ENCODE data around the gene MACF1. TPM values are rescaled to one million over a fixed set of nuclear protein-coding genes. Genes with fewer than 3 reads are reported as not detected.

The MACF1 gene
- total RNA-seq, 1 experiment from 2014 or later = 6.2 TPM

DNA sequence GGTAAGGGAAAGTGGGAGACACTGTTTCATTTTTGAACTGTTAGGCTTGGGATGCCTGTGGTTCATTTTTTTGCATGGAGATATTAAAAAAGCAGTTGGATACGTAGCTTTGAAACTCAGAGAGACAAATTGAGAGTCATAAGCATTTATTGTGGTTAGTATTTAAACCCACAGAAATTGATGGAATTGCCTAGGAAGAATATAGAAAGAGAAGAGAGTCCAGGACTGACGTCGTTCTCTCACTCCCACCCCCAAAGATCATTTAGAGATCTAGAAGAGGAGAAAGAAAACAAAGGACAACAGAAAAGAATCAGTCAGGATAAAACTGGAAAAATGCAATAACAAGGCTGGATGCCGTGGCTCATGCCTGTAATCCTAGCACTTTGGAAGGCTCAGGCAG is 213.7 kb downstream of the MACF1 start:
- no peak for DNase-seq
- H3K27ac ChIP-seq (ENCODE audit: low read length) = no peak overlapping the region
- H4K20me1 ChIP-seq (ENCODE audit: insufficient read depth, low read depth, low read length) = 0 out of 2 replicates have a peak, but pooled peaks cover 2% of the 10 kb centered on the region
- H3K79me2 ChIP-seq (ENCODE audit: low read length) = no peaks in the 10 kb centered on the region
- H2AFZ ChIP-seq (ENCODE audit: low read length) = no peak overlapping the region
- no peak overlapping the region for H3K4me2 ChIP-seq (ENCODE audit: low read depth, low read length, poor library complexity, severe bottlenecking)
- H3K9me2 ChIP-seq (replicated peaks; ENCODE audit: insufficient read depth, low read length) = no peaks in the 10 kb centered on the region
- no peaks in the 10 kb centered on the region for H3K36me3 ChIP-seq (ENCODE audit: insufficient read depth, low read length)
- H3K9ac ChIP-seq (ENCODE audit: low read length) = no peak overlapping the region
- H3K4me3 ChIP-seq (ENCODE audit: low read length) = no peak overlapping the region
- peaks cover 4% of the 10 kb centered on the region for H3K4me1 ChIP-seq (ENCODE audit: low read length)
- no peaks in the 10 kb centered on the region for H3K9me3 ChIP-seq (ENCODE audit: low read length)
- H3K27me3 ChIP-seq (ENCODE audit: low read length) = no peaks in the 10 kb centered on the region

DNA sequence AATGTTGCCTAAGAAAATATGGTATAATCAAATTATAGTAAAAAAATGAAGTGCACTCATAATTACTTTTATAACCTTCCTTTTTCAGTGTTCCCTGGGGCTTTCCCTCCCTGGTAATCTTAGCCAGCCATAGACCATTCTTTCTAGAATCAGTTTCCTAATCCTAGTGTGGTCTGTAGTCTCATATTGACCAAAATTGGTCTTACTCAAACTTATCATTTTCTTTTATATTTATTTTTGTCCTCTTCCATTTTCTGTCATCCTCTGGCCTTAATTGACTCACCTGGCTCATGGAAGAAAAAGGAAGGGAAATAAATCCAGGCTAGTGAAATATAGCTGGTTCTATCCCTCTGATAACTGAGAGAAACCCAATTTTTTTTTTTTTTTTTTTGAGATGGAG is 216.0 kb downstream of the MACF1 start:
- 0 out of 2 replicates have a peak, but pooled peaks cover 2% of the 10 kb centered on the region for H4K20me1 ChIP-seq (ENCODE audit: insufficient read depth, low read depth, low read length)

DNA sequence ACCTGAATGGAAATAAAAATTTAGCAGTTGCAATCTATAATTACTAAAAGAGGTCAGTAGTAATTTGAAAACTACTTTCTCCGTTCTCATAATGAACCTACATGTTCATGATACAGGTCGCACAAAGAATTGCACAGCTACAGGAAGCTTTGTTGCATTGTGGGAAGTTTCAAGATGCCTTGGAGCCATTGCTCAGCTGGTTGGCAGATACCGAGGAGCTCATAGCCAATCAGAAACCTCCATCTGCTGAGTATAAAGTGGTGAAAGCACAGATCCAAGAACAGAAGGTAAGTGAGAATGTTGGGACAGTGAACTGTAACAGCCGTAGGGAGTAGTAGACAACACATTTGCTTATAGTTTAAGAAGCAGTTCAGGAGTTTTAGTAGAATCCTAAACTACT is 218.1 kb downstream of the MACF1 start:
- Histone ChIP-seq H3K27me3 (ENCODE audit: low read length) (no peaks in the 10 kb centered on the region), H3K27ac (ENCODE audit: low read length) (no peak overlapping the region), H3K9ac (ENCODE audit: low read length) (no peak overlapping the region), H3K9me3 (ENCODE audit: low read length) (no peaks in the 10 kb centered on the region), H3K9me2 (replicated peaks; ENCODE audit: insufficient read depth, low read length) (no peaks in the 10 kb centered on the region), H3K4me2 (ENCODE audit: low read depth, low read length, poor library complexity, severe bottlenecking) (no peak overlapping the region), H3K4me1 (ENCODE audit: low read length) (no peaks in the 10 kb centered on the region), H3K36me3 (ENCODE audit: insufficient read depth, low read length) (no peaks in the 10 kb centered on the region), H3K79me2 (ENCODE audit: low read length) (no peaks in the 10 kb centered on the region), H3K4me3 (ENCODE audit: low read length) (no peak overlapping the region), H4K20me1 (ENCODE audit: insufficient read depth, low read depth, low read length) (no peaks in the 10 kb centered on the region), H2AFZ (ENCODE audit: low read length) (no peak overlapping the region)
- peak; percentile 53 for DNase-seq

More for the DNA sequence above, 216.0 kb downstream of the MACF1 start:
- Histone ChIP-seq H3K36me3 (ENCODE audit: insufficient read depth, low read length) (no peaks in the 10 kb centered on the region), H3K27me3 (ENCODE audit: low read length) (no peaks in the 10 kb centered on the region), H3K9ac (ENCODE audit: low read length) (no peak overlapping the region), H2AFZ (ENCODE audit: low read length) (no peak overlapping the region), H3K27ac (ENCODE audit: low read length) (no peak overlapping the region), H3K9me2 (replicated peaks; ENCODE audit: insufficient read depth, low read length) (no peaks in the 10 kb centered on the region), H3K9me3 (ENCODE audit: low read length) (no peaks in the 10 kb centered on the region), H3K4me1 (ENCODE audit: low read length) (peaks cover 4% of the 10 kb centered on the region), H3K4me3 (ENCODE audit: low read length) (no peak overlapping the region), H3K4me2 (ENCODE audit: low read depth, low read length, poor library complexity, severe bottlenecking) (no peak overlapping the region), H3K79me2 (ENCODE audit: low read length) (no peaks in the 10 kb centered on the region)
- no peak for DNase-seq

DNA sequence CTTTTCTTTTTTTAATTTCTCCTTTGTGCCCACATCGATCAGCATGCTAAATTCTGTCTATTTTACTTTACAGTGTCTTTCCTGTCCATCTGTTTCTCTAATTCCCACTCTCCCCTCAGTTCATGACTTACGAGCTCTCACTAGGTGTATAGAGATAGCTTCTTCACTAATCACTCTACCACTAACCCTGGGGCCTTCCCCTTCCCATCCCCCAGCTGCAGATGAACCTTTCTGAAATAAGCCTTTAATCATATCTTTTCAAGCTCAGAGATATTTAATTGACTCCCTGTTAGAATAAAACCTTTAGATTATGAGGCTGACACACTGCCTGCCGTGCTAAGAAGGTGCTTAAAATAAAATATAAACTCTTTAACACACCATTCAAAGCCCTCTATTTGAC is 220.7 kb downstream of the MACF1 start:
- no peak overlapping the region for H3K4me2 ChIP-seq (ENCODE audit: low read depth, low read length, poor library complexity, severe bottlenecking)
- H3K27me3 ChIP-seq (ENCODE audit: low read length) = no peaks in the 10 kb centered on the region
- H4K20me1 ChIP-seq (ENCODE audit: insufficient read depth, low read depth, low read length) = no peaks in the 10 kb centered on the region
- no peaks in the 10 kb centered on the region for H3K79me2 ChIP-seq (ENCODE audit: low read length)
- DNase-seq = no peak
- no peaks in the 10 kb centered on the region for H3K36me3 ChIP-seq (ENCODE audit: insufficient read depth, low read length)
- no peak overlapping the region for H3K9ac ChIP-seq (ENCODE audit: low read length)
- no peaks in the 10 kb centered on the region for H3K9me3 ChIP-seq (ENCODE audit: low read length)
- no peaks in the 10 kb centered on the region for H3K4me1 ChIP-seq (ENCODE audit: low read length)
- no peak overlapping the region for H3K4me3 ChIP-seq (ENCODE audit: low read length)
- no peak overlapping the region for H3K27ac ChIP-seq (ENCODE audit: low read length)
- no peaks in the 10 kb centered on the region for H3K9me2 ChIP-seq (replicated peaks; ENCODE audit: insufficient read depth, low read length)
- no peak overlapping the region for H2AFZ ChIP-seq (ENCODE audit: low read length)

DNA sequence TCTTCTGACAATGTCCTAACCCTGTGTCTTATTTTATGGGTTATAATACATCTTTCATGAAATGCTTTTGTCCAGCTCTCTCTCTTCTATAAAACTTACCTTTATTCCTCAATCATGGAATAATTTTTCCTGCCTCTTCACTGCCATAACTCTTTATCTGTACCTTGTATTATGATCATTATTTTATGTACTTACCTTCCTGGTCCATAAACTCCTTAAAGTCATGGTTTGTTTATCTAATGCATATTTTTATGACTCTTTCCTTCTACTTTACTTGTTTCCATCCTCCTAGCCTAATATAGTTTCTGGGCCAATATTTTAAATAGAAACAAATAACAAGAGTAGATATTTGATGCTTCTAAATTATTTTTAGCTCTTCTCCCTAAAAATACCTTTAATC is 221.1 kb downstream of the MACF1 start:
- H3K9ac ChIP-seq (ENCODE audit: low read length) = no peak overlapping the region
- no peak overlapping the region for H3K27ac ChIP-seq (ENCODE audit: low read length)
- H3K4me1 ChIP-seq (ENCODE audit: low read length) = no peaks in the 10 kb centered on the region
- no peaks in the 10 kb centered on the region for H4K20me1 ChIP-seq (ENCODE audit: insufficient read depth, low read depth, low read length)
- no peaks in the 10 kb centered on the region for H3K36me3 ChIP-seq (ENCODE audit: insufficient read depth, low read length)
- H3K79me2 ChIP-seq (ENCODE audit: low read length) = no peaks in the 10 kb centered on the region
- H3K9me2 ChIP-seq (replicated peaks; ENCODE audit: insufficient read depth, low read length) = no peaks in the 10 kb centered on the region
- no peaks in the 10 kb centered on the region for H3K9me3 ChIP-seq (ENCODE audit: low read length)
- H2AFZ ChIP-seq (ENCODE audit: low read length) = no peak overlapping the region
- H3K4me2 ChIP-seq (ENCODE audit: low read depth, low read length, poor library complexity, severe bottlenecking) = no peak overlapping the region
- no peak overlapping the region for H3K4me3 ChIP-seq (ENCODE audit: low read length)
- no peak for DNase-seq
- H3K27me3 ChIP-seq (ENCODE audit: low read length) = no peaks in the 10 kb centered on the region

DNA sequence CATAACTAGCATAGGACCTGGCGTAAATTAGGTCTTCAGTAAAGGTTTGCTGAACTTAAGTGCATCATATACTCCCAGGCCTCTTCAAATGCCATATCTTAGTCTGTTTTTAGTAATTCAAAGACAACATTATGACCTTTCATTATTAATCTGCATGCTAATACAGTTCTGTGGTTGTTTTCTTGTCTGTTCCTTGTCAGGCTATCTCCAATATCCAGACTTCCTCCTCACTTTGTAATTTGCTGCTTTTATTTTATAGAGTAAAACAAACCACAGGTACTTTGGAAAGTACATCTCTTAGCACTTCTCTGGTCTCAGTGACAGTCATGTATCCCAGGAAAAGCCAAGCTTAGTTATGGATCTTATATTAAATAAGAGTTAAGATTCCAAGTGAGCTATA is 221.9 kb downstream of the MACF1 start:
- Histone ChIP-seq H3K4me3 (ENCODE audit: low read length) (no peak overlapping the region), H3K9me3 (ENCODE audit: low read length) (no peaks in the 10 kb centered on the region), H3K4me2 (ENCODE audit: low read depth, low read length, poor library complexity, severe bottlenecking) (no peak overlapping the region), H2AFZ (ENCODE audit: low read length) (no peak overlapping the region), H4K20me1 (ENCODE audit: insufficient read depth, low read depth, low read length) (no peaks in the 10 kb centered on the region), H3K9me2 (replicated peaks; ENCODE audit: insufficient read depth, low read length) (no peaks in the 10 kb centered on the region), H3K79me2 (ENCODE audit: low read length) (no peaks in the 10 kb centered on the region), H3K27ac (ENCODE audit: low read length) (no peak overlapping the region), H3K27me3 (ENCODE audit: low read length) (no peaks in the 10 kb centered on the region), H3K9ac (ENCODE audit: low read length) (no peak overlapping the region), H3K36me3 (ENCODE audit: insufficient read depth, low read length) (no peaks in the 10 kb centered on the region), H3K4me1 (ENCODE audit: low read length) (no peaks in the 10 kb centered on the region)
- no peak for DNase-seq

DNA sequence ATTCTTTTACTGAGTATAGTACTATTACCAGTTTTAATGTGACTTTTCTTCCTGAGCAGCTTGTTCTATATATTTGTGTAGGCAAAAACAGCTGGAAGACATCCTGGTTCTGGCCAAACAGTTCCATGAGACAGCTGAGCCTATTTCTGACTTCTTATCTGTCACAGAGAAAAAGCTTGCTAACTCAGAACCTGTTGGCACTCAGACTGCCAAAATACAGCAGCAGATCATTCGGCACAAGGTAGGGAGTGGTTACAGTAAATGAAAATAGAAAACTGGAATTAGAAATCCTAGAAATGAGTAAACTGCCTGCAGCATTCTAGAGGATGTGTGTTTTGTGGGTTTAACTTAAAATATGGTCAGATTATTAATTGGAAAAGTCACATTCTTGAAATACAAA is 222.9 kb downstream of the MACF1 start:
- no peak overlapping the region for H3K4me2 ChIP-seq (ENCODE audit: low read depth, low read length, poor library complexity, severe bottlenecking)
- H3K79me2 ChIP-seq (ENCODE audit: low read length) = no peaks in the 10 kb centered on the region
- no peaks in the 10 kb centered on the region for H3K27me3 ChIP-seq (ENCODE audit: low read length)
- no peak overlapping the region for H3K9ac ChIP-seq (ENCODE audit: low read length)
- no peaks in the 10 kb centered on the region for H3K36me3 ChIP-seq (ENCODE audit: insufficient read depth, low read length)
- no peak overlapping the region for H3K4me3 ChIP-seq (ENCODE audit: low read length)
- no peaks in the 10 kb centered on the region for H4K20me1 ChIP-seq (ENCODE audit: insufficient read depth, low read depth, low read length)
- no peaks in the 10 kb centered on the region for H3K9me3 ChIP-seq (ENCODE audit: low read length)
- no peaks in the 10 kb centered on the region for H3K4me1 ChIP-seq (ENCODE audit: low read length)
- H2AFZ ChIP-seq (ENCODE audit: low read length) = no peak overlapping the region
- no peak for DNase-seq
- H3K27ac ChIP-seq (ENCODE audit: low read length) = no peak overlapping the region
- no peaks in the 10 kb centered on the region for H3K9me2 ChIP-seq (replicated peaks; ENCODE audit: insufficient read depth, low read length)

DNA sequence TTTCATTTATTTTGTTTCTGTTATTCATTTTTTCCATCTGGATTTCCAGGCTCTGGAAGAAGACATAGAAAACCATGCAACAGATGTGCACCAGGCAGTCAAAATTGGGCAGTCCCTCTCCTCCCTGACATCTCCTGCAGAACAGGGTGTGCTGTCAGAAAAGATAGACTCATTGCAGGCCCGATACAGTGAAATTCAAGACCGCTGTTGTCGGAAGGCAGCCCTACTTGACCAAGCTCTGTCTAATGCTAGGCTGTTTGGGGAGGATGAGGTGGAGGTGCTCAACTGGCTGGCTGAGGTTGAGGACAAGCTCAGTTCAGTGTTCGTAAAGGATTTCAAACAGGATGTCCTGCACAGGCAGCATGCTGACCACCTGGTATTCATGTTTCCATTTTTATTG is 223.4 kb downstream of the MACF1 start:
- H3K4me2 ChIP-seq (ENCODE audit: low read depth, low read length, poor library complexity, severe bottlenecking) = no peak overlapping the region
- H3K4me3 ChIP-seq (ENCODE audit: low read length) = no peak overlapping the region
- H3K36me3 ChIP-seq (ENCODE audit: insufficient read depth, low read length) = no peaks in the 10 kb centered on the region
- no peak for DNase-seq
- H3K9me2 ChIP-seq (replicated peaks; ENCODE audit: insufficient read depth, low read length) = no peaks in the 10 kb centered on the region
- no peak overlapping the region for H3K27ac ChIP-seq (ENCODE audit: low read length)
- H3K79me2 ChIP-seq (ENCODE audit: low read length) = no peaks in the 10 kb centered on the region
- H3K27me3 ChIP-seq (ENCODE audit: low read length) = no peaks in the 10 kb centered on the region
- no peak overlapping the region for H3K9ac ChIP-seq (ENCODE audit: low read length)
- H2AFZ ChIP-seq (ENCODE audit: low read length) = no peak overlapping the region
- no peaks in the 10 kb centered on the region for H3K9me3 ChIP-seq (ENCODE audit: low read length)
- H4K20me1 ChIP-seq (ENCODE audit: insufficient read depth, low read depth, low read length) = no peaks in the 10 kb centered on the region
- no peaks in the 10 kb centered on the region for H3K4me1 ChIP-seq (ENCODE audit: low read length)

DNA sequence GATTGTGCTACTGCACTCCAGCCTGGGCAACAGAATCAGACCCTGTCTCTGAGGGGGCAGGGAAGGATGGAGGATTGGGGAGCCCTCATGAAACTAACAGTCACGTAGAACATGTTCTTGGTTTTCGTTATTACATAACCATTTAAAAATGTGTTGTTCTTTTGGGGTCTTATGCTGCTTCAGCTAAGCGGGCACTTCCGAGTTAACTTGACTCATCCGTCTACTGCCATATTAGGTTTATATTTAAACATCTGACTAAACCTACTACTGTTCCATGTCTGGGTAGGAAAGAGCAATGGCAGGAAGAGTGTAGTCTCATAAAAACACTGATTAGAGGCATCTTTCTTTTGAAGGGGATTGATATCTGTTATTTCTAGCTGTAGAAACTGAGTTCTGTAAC is 227.4 kb downstream of the MACF1 start:
- Histone ChIP-seq H3K4me2 (ENCODE audit: low read depth, low read length, poor library complexity, severe bottlenecking) (no peak overlapping the region), H3K79me2 (ENCODE audit: low read length) (no peaks in the 10 kb centered on the region)
- DNase-seq = no peak

More for the DNA sequence above, 227.4 kb downstream of the MACF1 start:
- no peaks in the 10 kb centered on the region for H3K27me3 ChIP-seq (ENCODE audit: low read length)
- no peak overlapping the region for H3K27ac ChIP-seq (ENCODE audit: low read length)
- no peaks in the 10 kb centered on the region for H3K36me3 ChIP-seq (ENCODE audit: insufficient read depth, low read length)
- H4K20me1 ChIP-seq (ENCODE audit: insufficient read depth, low read depth, low read length) = no peaks in the 10 kb centered on the region
- no peak overlapping the region for H2AFZ ChIP-seq (ENCODE audit: low read length)
- no peak overlapping the region for H3K9ac ChIP-seq (ENCODE audit: low read length)
- H3K9me3 ChIP-seq (ENCODE audit: low read length) = no peaks in the 10 kb centered on the region
- no peaks in the 10 kb centered on the region for H3K4me1 ChIP-seq (ENCODE audit: low read length)
- H3K4me3 ChIP-seq (ENCODE audit: low read length) = no peak overlapping the region
- H3K9me2 ChIP-seq (replicated peaks; ENCODE audit: insufficient read depth, low read length) = no peaks in the 10 kb centered on the region

Data from Karpas-422 (cell line).